ENCODE data around the gene STAB2. TPM values are rescaled to one million over a fixed set of nuclear protein-coding genes. Genes with fewer than 3 reads are reported as not detected.

STAB2 gene
- total RNA-seq, 1 experiment from 2014 or later = 0.73 TPM

GRCh38 chr12:103654816-103655215 is 67.7 kb downstream of the STAB2 start:
- no peaks in the 10 kb centered on the region for H3K9me3 ChIP-seq (replicated peaks)
- no peaks in the 10 kb centered on the region for H3K27me3 ChIP-seq
- no peak overlapping the region for H3K27ac ChIP-seq
- H3K36me3 ChIP-seq = no peaks in the 10 kb centered on the region
- H3K4me3 ChIP-seq = no peak overlapping the region
- DNase-seq = no peak
- H3K4me1 ChIP-seq = no peaks in the 10 kb centered on the region

- Histone ChIP-seq H3K4me1 (no peaks in the 10 kb centered on the region), H3K36me3 (no peaks in the 10 kb centered on the region), H3K4me3 (no peak overlapping the region), H3K27ac (no peak overlapping the region), H3K9me3 (replicated peaks) (no peaks in the 10 kb centered on the region), H3K27me3 (no peaks in the 10 kb centered on the region)
- DNase-seq = no peak
These were observed 69.2 kb downstream of the STAB2 start for GRCh38 chr12:103656291-103656690.

- Histone ChIP-seq H3K36me3 (no peaks in the 10 kb centered on the region), H3K27me3 (no peaks in the 10 kb centered on the region), H3K27ac (no peak overlapping the region), H3K4me3 (no peak overlapping the region), H3K9me3 (replicated peaks) (no peaks in the 10 kb centered on the region), H3K4me1 (no peaks in the 10 kb centered on the region)
- DNase-seq = no peak
These were observed 70.3 kb downstream of the STAB2 start for GRCh38 chr12:103657331-103657730.

GRCh38 chr12:103664626-103665025 is 77.6 kb downstream of the STAB2 start:
- Histone ChIP-seq H3K36me3 (no peaks in the 10 kb centered on the region), H3K27me3 (no peaks in the 10 kb centered on the region), H3K27ac (no peak overlapping the region), H3K4me1 (no peaks in the 10 kb centered on the region), H3K9me3 (replicated peaks) (no peaks in the 10 kb centered on the region), H3K4me3 (no peak overlapping the region)
- no peak for DNase-seq

- Histone ChIP-seq H3K4me3 (no peak overlapping the region), H3K9me3 (replicated peaks) (no peaks in the 10 kb centered on the region), H3K4me1 (no peaks in the 10 kb centered on the region), H3K27ac (no peak overlapping the region), H3K27me3 (no peaks in the 10 kb centered on the region), H3K36me3 (no peaks in the 10 kb centered on the region)
- no peak for DNase-seq
These were observed 78.9 kb downstream of the STAB2 start for GRCh38 chr12:103665971-103666370.

- H3K27ac ChIP-seq = no peak overlapping the region
- no peaks in the 10 kb centered on the region for H3K4me1 ChIP-seq
- no peaks in the 10 kb centered on the region for H3K9me3 ChIP-seq (replicated peaks)
- no peak overlapping the region for H3K4me3 ChIP-seq
- H3K36me3 ChIP-seq = no peaks in the 10 kb centered on the region
- no peaks in the 10 kb centered on the region for H3K27me3 ChIP-seq
- DNase-seq = no peak
These were observed 80.1 kb downstream of the STAB2 start for GRCh38 chr12:103667125-103667524.

- Histone ChIP-seq H3K36me3 (no peaks in the 10 kb centered on the region), H3K4me1 (no peaks in the 10 kb centered on the region)
- DNase-seq = no peak
These were observed 81.4 kb downstream of the STAB2 start for GRCh38 chr12:103668520-103668919.

GRCh38 chr12:103671367-103671766 is 84.3 kb downstream of the STAB2 start:
- no peaks in the 10 kb centered on the region for H3K27me3 ChIP-seq
- no peaks in the 10 kb centered on the region for H3K9me3 ChIP-seq (replicated peaks)
- no peak overlapping the region for H3K27ac ChIP-seq
- H3K4me3 ChIP-seq = no peak overlapping the region
- no peak for DNase-seq
- no peaks in the 10 kb centered on the region for H3K36me3 ChIP-seq
- H3K4me1 ChIP-seq = no peaks in the 10 kb centered on the region

More at GRCh38 chr12:103668520-103668919, 81.4 kb downstream of the STAB2 start:
- H3K27ac ChIP-seq = no peak overlapping the region
- no peak overlapping the region for H3K4me3 ChIP-seq
- no peaks in the 10 kb centered on the region for H3K9me3 ChIP-seq (replicated peaks)
- no peaks in the 10 kb centered on the region for H3K27me3 ChIP-seq

GRCh38 chr12:103672401-103673119 is 85.5 kb downstream of the STAB2 start:
- Histone ChIP-seq H3K4me1 (no peaks in the 10 kb centered on the region), H3K4me3 (no peak overlapping the region), H3K27me3 (no peaks in the 10 kb centered on the region), H3K36me3 (no peaks in the 10 kb centered on the region), H3K27ac (no peak overlapping the region), H3K9me3 (replicated peaks) (no peaks in the 10 kb centered on the region)
- no peak for DNase-seq

- Histone ChIP-seq H3K27ac (no peak overlapping the region), H3K9me3 (replicated peaks) (no peaks in the 10 kb centered on the region), H3K27me3 (no peaks in the 10 kb centered on the region), H3K36me3 (no peaks in the 10 kb centered on the region), H3K4me3 (no peak overlapping the region), H3K4me1 (no peaks in the 10 kb centered on the region)
- no peak for DNase-seq
These were observed 86.4 kb downstream of the STAB2 start for GRCh38 chr12:103673487-103673886.

- no peak overlapping the region for H3K27ac ChIP-seq
- H3K36me3 ChIP-seq = no peaks in the 10 kb centered on the region
- no peaks in the 10 kb centered on the region for H3K9me3 ChIP-seq (replicated peaks)
- H3K4me3 ChIP-seq = no peak overlapping the region
- DNase-seq = no peak
- no peaks in the 10 kb centered on the region for H3K27me3 ChIP-seq
- no peaks in the 10 kb centered on the region for H3K4me1 ChIP-seq
These were observed 86.9 kb downstream of the STAB2 start for GRCh38 chr12:103673891-103674375.

GRCh38 chr12:103676893-103677292 is 89.8 kb downstream of the STAB2 start:
- Histone ChIP-seq H3K36me3 (no peaks in the 10 kb centered on the region), H3K4me3 (no peak overlapping the region), H3K27me3 (no peaks in the 10 kb centered on the region), H3K9me3 (replicated peaks) (no peaks in the 10 kb centered on the region), H3K4me1 (peaks cover 12% of the 10 kb centered on the region), H3K27ac (no peak overlapping the region)
- DNase-seq = no peak

- Histone ChIP-seq H3K27ac (no peak overlapping the region), H3K36me3 (no peaks in the 10 kb centered on the region), H3K9me3 (replicated peaks) (no peaks in the 10 kb centered on the region), H3K4me3 (no peak overlapping the region), H3K27me3 (no peaks in the 10 kb centered on the region), H3K4me1 (peaks cover 12% of the 10 kb centered on the region)
- DNase-seq = no peak
These were observed 90.3 kb downstream of the STAB2 start for GRCh38 chr12:103677341-103677740.

- Histone ChIP-seq H3K9me3 (replicated peaks) (no peaks in the 10 kb centered on the region), H3K4me3 (no peak overlapping the region), H3K36me3 (no peaks in the 10 kb centered on the region), H3K27ac (no peak overlapping the region), H3K27me3 (no peaks in the 10 kb centered on the region), H3K4me1 (peaks cover 12% of the 10 kb centered on the region)
- DNase-seq = no peak
These were observed 90.8 kb downstream of the STAB2 start for GRCh38 chr12:103677905-103678304.

- H3K4me1 ChIP-seq = peaks cover 12% of the 10 kb centered on the region
- H3K9me3 ChIP-seq (replicated peaks) = no peaks in the 10 kb centered on the region
- H3K27ac ChIP-seq = no peak overlapping the region
- no peaks in the 10 kb centered on the region for H3K36me3 ChIP-seq
- H3K27me3 ChIP-seq = no peaks in the 10 kb centered on the region
- H3K4me3 ChIP-seq = no peak overlapping the region
- no peak for DNase-seq
These were observed 92.5 kb downstream of the STAB2 start for GRCh38 chr12:103679421-103680170.
